Anterior cingulate cortex (tissue), 58 donors: Measurements from ENCODE around the gene RRP36.

Experiments used
- DNase-seq, 58 donors: peaks; one replicate each; lab custom pipeline; 2025; lab: John Stamatoyannopoulos, UW

RRP36 gene

GRCh38 chr6:43005844-43006243 is 15.6 kb upstream of the RRP36 start:
- no peak for DNase-seq

- DNase-seq: no peak
These were observed 15.2 kb upstream of the RRP36 start for GRCh38 chr6:43006251-43006650.

GRCh38 chr6:43007126-43007525 is 14.3 kb upstream of the RRP36 start:
- no peak for DNase-seq

DNA sequence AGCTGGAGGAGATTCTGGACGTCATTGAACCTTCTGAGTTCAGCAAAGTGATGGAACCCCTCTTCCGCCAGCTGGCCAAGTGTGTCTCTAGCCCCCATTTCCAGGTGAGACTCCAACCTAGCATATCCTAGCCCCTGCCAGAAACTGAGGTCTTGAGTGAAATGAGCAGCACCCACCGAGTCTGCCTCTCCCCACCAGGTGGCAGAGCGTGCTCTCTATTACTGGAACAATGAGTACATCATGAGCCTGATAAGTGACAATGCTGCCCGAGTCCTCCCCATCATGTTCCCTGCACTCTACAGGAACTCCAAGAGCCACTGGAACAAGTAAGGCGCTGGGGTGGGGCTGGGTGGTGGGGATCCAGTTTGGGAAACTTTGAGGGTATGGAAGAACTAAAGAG is 12.3 kb upstream of the RRP36 start:
- DNase-seq: peak in 12 of 58 donors; percentile 2 to 58 (median 8)

DNA sequence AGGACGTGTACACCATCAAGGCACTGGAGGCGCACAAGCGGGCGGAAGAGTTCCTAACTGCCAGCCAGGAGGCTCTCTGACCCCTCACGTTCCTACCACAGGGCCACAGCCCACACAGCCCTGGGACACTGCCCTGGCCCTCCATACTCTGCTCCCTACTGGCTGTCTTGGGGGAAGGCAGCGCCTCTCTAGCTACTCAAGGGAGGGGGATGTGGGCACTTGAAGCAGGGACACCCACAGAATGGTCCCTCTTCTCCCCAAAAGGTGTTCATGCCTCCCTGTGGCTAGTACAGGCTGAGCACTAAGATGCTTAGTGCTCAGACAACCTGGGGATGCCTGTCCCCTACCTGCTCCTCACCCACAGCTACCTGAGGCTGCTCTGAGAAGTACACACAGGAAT is 10.2 kb upstream of the RRP36 start:
- no peak for DNase-seq

GRCh38 chr6:43012364-43012763 is 9.1 kb upstream of the RRP36 start:
- DNase-seq: no peak

DNA sequence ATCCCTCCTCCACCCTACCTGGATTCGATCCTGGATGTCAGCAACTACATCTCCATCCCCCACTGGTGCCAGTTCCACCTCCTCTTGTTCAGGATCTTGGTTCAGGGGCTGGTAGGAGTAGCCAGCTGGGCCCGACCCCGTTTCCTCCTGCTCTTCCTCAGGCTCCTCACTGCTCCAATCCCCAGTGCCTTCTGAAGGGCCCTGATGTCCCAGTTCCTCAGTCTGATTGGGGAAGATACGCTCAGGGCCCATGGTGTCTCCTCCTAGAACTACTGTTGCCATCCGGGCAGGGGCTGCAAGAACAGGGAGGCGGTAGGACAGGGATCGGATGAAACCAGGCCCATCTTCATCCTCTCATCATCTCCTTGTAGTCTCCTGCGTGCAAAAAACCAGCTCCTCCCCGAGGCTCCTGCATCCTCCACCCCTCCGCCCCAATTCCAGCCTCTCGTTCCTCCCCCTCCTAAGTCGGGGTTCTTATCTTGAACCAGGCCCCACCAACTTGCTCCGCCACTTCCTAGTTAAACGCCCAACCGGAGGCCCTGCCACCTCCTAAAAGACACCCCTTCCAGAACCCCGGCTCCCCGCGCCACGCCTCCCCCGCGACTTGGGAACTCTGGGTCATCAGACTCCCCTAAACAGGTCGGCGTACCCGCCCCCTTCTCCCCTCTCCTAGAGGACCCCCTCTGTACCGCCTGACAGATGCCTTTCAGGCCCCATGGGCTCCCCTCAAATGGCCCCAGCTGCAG is 8.2 kb upstream of the RRP36 start:
- peak in 12 of 58 donors; percentile 15 to 84 (median 66) for DNase-seq

DNA sequence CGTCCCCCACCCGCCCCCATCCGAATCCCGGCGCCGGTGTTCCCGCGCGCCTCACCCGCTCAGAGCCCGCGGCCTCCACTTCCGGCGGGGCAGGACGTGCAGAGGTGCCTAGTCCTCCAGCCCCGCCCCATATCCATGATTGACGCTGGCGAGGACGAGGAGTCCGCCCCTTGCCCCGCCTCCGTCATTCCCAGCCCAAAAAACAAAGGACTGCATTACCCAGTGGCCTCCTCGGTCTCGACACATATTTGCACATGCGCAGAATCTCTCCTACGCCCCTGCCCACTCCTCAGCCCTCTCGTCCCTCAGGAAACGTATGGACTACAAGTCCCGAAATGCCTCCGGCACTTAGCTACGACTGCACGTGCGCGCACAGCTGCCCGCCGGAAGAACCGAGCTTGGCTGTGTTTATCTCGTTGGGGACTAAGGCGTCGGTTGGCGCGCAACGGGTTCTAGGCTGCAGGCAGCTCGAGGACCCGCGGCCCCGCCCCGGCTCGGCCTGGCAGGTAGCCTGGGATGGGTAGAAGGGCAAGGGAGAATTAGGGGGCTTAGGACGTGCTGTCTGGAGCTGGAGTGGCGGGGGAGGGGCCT is 7.5 kb upstream of the RRP36 start, which contains the start of the genes KLHDC3 and MEA1:
TSS of gene KLHDC3 (plus strand) at position 407 of the 591 bp plus-strand sequence. CDS start 2,944 bp downstream, outside the sequence.
TSS of gene MEA1 (minus strand) at position 104 of the 591 bp plus-strand sequence. CDS start 133 bp downstream, outside the sequence.
- peak; percentile 83 to 100 (median 99) for DNase-seq

DNA sequence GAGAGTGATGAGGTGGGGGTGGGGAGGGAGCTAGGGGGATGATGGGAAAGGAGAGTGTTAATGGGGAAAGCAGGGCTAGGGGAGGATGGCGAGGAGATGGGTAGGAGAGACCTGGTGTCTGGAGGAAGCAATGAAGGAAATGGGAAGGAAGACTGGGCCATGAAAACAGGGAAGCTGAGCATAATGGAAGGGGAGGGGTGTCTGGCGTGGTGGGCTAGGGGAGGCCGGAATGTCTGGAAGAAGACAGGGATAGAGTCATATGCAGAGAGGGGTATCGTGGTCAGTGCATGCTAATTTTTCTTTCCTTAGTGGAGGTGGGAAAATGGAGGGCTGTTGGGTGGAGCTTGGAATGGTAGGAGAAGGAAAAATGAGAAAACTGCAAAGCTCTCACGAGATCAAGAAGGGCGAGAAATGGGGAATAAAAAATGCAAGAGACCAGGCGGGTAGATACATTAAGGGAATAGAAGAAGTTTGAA is 7.0 kb upstream of the RRP36 start:
- no peak for DNase-seq

GRCh38 chr6:43016176-43016942 is 5.1 kb upstream of the RRP36 start:
- no peak for DNase-seq

DNA sequence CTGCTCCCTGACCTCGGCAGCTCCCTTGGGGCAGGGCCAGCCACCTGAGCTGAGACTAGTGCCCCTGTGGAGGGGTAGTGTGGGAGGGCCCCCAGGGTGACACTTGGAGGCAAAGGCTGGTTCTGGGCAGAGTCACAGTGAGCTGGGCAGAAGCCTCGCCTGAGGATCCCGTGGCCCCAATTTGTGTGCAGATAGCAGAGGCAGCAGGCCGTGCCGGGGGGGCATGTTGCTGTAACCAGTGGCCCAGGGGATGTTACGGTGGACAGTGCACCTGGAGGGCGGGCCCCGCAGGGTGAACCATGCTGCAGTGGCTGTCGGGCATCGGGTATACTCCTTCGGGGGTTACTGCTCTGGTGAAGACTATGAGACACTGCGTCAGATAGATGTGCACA is 4.5 kb upstream of the RRP36 start:
- DNase-seq: no peak

DNA sequence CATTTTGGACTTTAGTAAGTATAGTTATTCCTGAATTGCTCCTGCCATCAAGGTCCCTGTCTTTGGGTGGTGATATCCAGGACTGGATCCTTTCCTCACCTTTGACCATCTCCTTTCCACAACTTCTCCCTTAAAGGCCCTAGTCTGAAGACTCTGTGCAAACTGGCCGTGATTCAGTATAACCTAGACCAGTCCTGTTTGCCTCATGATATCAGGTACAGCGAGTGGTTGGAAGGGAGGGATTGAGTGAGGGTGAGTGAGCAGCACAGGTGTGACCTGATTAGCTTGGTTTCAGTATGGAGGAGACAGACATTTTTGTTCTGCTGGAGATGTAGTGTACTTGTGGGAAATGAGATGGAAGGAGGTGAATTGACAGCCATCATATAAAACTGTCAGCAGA is 2.3 kb upstream of the RRP36 start:
- no peak for DNase-seq

GRCh38 chr6:43020052-43020705 is 1.2 kb upstream of the RRP36 start:
- DNase-seq: no peak

DNA sequence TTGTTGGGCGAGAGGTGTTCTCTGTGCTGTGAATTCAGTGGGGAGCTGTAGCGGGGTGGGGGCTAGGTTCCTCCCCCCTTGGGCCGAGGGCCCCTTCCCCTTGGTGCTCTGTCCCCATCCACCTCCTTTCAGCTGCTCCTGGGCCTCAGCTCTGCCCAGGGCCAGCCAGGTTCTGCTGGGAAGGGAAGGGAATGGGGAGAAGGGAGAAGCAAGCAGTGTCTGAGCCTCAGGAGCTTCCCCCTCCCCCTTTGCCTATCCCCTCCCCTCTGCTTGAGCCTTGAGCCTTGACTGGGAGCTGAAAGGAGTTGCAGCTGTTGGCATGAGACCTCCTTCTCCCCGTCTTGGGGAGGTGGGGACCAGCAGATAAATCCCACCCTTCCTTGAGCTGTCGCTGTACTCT is 576 bp upstream of the RRP36 start:
- DNase-seq: no peak

DNA sequence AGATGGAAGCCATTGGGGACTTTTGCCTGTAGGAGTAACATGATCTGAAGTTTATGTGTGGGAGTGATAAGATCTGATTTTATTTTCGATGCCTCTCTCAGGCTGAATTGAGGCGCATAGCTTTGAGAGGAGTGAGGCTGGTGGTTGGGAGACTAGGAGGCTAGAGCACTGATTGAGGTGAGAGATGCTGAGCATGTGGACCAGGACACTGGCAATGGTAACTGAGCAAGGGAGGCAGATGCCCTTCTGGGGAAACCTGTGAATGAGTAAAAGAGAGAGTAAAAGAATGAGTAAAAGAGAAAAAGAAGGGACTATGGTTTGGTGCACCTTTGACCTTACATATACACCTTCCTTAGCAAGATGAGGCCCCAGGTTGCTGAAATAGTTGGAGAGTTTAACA is 3.0 kb downstream of the RRP36 start:
- DNase-seq: no peak

DNA sequence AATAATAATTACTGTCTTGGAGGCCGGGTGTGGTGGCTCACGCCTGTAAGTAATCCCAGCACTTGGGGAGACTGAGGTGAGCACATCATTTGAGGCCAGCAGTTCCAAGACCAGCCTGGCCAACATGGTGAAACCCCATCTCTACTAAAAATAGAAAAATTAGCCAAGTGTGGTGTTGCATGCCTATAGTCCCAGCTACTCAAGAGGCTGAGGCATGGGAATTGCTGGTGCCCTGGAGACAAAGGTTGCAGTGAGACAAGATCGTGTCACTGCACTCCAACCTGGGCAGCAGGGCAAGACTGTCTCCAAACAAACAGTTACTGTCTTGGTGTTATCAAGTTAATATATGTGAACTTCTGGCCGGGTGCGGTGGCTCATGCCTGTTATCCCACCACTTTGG is 4.9 kb downstream of the RRP36 start:
- DNase-seq: no peak

- DNase-seq: no peak
These were observed 7.7 kb downstream of the RRP36 start for GRCh38 chr6:43029120-43029519.

DNA sequence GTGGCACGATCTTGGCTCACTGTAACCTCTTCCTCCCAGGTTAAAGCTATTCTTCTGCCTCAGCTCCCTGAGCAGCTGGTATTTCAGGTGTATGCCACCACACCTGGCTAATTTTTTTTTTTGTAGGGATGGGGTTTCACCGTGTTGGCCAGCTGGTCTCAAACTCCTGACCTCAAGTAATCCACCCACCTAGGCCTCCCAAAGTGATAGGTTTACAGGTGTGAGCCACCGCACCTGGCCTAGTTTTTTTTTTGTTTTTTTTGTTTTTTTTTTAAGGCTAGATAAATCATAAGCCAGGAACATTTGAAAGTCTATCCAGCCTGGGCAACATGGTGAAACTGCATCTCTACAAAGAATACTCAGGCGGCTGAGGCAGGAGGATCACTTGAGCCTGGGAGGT is 10.9 kb downstream of the RRP36 start:
- no peak for DNase-seq

DNA sequence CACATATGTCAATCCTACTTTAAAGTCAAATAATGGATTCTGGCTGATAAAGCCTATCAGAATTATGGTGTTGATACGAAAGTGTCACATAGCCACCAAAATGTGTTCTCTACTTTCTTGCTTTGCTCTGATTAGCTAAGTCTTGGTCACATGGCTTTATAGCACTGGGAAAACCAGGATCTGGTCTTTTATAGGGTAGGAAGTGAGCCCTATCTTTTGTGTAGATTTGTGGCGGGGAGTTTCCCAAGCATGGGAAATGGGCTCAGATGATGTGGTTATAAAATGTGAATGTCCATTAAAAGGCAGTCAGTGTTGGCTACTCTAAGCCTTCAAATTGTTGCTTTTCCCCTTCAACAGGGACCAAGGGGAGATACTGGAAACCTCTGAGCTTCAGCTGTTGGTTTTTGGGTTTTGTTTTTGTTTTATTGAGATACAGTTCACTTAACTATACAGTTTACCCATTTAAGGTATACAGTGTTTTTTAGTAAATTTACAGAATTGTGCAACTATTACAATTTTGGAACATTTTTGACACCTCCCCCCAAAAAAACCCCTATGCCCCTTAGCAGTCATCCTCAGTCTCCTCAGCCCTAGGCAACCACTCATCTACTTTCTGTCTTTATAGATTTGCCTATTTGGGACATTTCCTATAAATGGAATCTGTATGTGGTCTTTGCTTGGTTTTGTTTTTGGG is 12.2 kb downstream of the RRP36 start:
- no peak for DNase-seq

DNA sequence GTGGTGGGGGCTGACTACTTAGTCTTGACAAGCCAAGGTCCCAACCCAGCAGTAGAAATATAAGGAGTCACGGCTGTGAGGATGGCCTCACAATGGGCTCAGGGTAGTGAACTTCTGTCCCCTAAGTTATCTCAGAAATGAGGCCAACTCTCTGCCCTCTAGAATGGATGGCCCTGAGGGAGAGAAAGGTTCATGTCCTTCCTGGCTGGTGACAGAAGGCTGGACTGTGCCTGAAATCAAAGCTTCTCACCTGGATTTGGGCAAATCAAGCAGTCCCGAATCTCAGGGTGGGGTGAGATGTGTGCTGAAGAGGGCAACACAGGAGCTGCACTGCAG is 12.7 kb downstream of the RRP36 start:
- no peak for DNase-seq
